Glutamatergic neuron (in vitro differentiated cells): ENCODE results near the gene PPP6R3. TPM values are rescaled to one million over a fixed set of nuclear protein-coding genes. Genes with fewer than 3 reads are reported as not detected.
A peak's percentile ranks its signal among the peaks of the same experiment; 100 is the strongest.

Experiments
- DNase-seq: peaks from one replicate; pipeline ENCODE4 v3.0.0; 2022
- H3K27ac Mint-ChIP-seq: one replicate; pipeline ENCODE4 v1.8.0; 2020; ENCODE audit warnings: mild to moderate bottlenecking, mixed read lengths, inconsistent platforms; ENCODE audit not compliant: unreplicated experiment
- H3K27me3 Mint-ChIP-seq: one replicate; pipeline ENCODE4 v1.8.0; 2020; ENCODE audit warnings: mild to moderate bottlenecking, moderate library complexity, mixed read lengths, inconsistent platforms; ENCODE audit not compliant: unreplicated experiment
- H3K36me3 Mint-ChIP-seq: one replicate; pipeline ENCODE4 v1.8.0; 2020; ENCODE audit warnings: mild to moderate bottlenecking, mixed read lengths, inconsistent platforms; ENCODE audit not compliant: unreplicated experiment
- H3K4me1 Mint-ChIP-seq: one replicate; pipeline ENCODE4 v1.8.0; 2020; ENCODE audit warnings: mild to moderate bottlenecking, low read depth, mixed read lengths, inconsistent platforms; ENCODE audit not compliant: unreplicated experiment
- H3K4me3 Mint-ChIP-seq: one replicate; pipeline ENCODE4 v1.8.0; 2020; ENCODE audit warnings: mild to moderate bottlenecking, mixed read lengths, inconsistent platforms; ENCODE audit not compliant: unreplicated experiment
- H3K9me3 Mint-ChIP-seq: one replicate; pipeline ENCODE4 v1.8.0; 2020; ENCODE audit warnings: mild to moderate bottlenecking, moderate library complexity, mixed read lengths, inconsistent platforms; ENCODE audit not compliant: unreplicated experiment
- CTCF ChIP-seq: fragments of 200-600 bp; sonication (generic); IDR thresholded peaks from one replicate; pipeline ENCODE4 v1.5.0; 2021; ENCODE audit not compliant: partially characterized antibody, unreplicated experiment
- total RNA-seq: library from RNA; stranded (reverse); fragmentation: NEBNext Ultra II Directional; extraction: Animal tissue kit (Norgen Biotek cat#: 25700); gene quantifications from one replicate; pipeline ENCODE4 v1.2.1, GENCODE V29; 2021; ENCODE audit not compliant: unreplicated experiment

PPP6R3 gene
- total RNA-seq, 1 donor from 2014 or later: 312 TPM

GRCh38 chr11:68550485-68550817 lies 89.9 kb downstream of the PPP6R3 start:
- TF ChIP-seq CTCF: no peak
- Mint-ChIP-seq H3K27me3 (no peaks in the 10 kb centered on the region), H3K4me3 (no peak overlapping the region), H3K27ac (peak overlapping the region; percentile 3), H3K36me3 (no peaks in the 10 kb centered on the region), H3K9me3 (peaks cover 3% of the 10 kb centered on the region), H3K4me1 (peaks cover 13% of the 10 kb centered on the region)
- no peak for DNase-seq

GRCh38 chr11:68551223-68551622 lies 90.7 kb downstream of the PPP6R3 start:
- Mint-ChIP-seq H3K27me3 (peaks cover 2% of the 10 kb centered on the region), H3K36me3 (no peaks in the 10 kb centered on the region), H3K4me1 (peaks cover 13% of the 10 kb centered on the region), H3K4me3 (no peak overlapping the region), H3K27ac (no peak overlapping the region), H3K9me3 (peaks cover 3% of the 10 kb centered on the region)
- TF ChIP-seq CTCF: no peak
- DNase-seq: no peak

- DNase-seq: no peak
- peaks cover 9% of the 10 kb centered on the region for H3K4me1 Mint-ChIP-seq
- H3K9me3 Mint-ChIP-seq: peaks cover 3% of the 10 kb centered on the region
- no peak overlapping the region for H3K4me3 Mint-ChIP-seq
- peaks cover 2% of the 10 kb centered on the region for H3K27me3 Mint-ChIP-seq
- TF ChIP-seq CTCF: no peak
- no peaks in the 10 kb centered on the region for H3K36me3 Mint-ChIP-seq
- no peak overlapping the region for H3K27ac Mint-ChIP-seq
Measured at GRCh38 chr11:68551777-68552176, 91.2 kb downstream of the PPP6R3 start.

- Mint-ChIP-seq H3K4me3 (no peak overlapping the region), H3K4me1 (peaks cover 3% of the 10 kb centered on the region), H3K27ac (no peak overlapping the region), H3K27me3 (peaks cover 2% of the 10 kb centered on the region), H3K36me3 (no peaks in the 10 kb centered on the region), H3K9me3 (peaks cover 3% of the 10 kb centered on the region)
- no peak for DNase-seq
- no peak for TF ChIP-seq CTCF
Measured at GRCh38 chr11:68552542-68552941, 92.0 kb downstream of the PPP6R3 start.

- no peaks in the 10 kb centered on the region for H3K36me3 Mint-ChIP-seq
- no peaks in the 10 kb centered on the region for H3K4me1 Mint-ChIP-seq
- no peak overlapping the region for H3K4me3 Mint-ChIP-seq
- H3K27ac Mint-ChIP-seq: no peak overlapping the region
- TF ChIP-seq CTCF: no peak
- peaks cover 2% of the 10 kb centered on the region for H3K9me3 Mint-ChIP-seq
- H3K27me3 Mint-ChIP-seq: peaks cover 2% of the 10 kb centered on the region
- DNase-seq: no peak
Measured at GRCh38 chr11:68560216-68560615, 99.7 kb downstream of the PPP6R3 start.
